Liver (tissue), 9 donors: Measurements from ENCODE around the gene CCDC78. TPM values are rescaled to one million over a fixed set of nuclear protein-coding genes. Genes with fewer than 3 reads are reported as not detected.

Experiments used
- DNase-seq: peaks from one replicate; pipeline ENCODE4 v3.0.0-alpha.2; 2017; ENCODE audit warnings: low spot score
- H3K27ac ChIP-seq, 2 donors: one replicate each; pipeline ENCODE4 v1.7.0; 2013; ENCODE audit warnings: inconsistent platforms in 2 of 2, low read length in 2 of 2, control low read depth in 1 of 2, low read depth in 1 of 2, mild to moderate bottlenecking in 1 of 2
- H3K27me3 ChIP-seq, 4 donors: one replicate each; pipeline versions ENCODE4 v1.6.1 to v1.7.0; 2013; ENCODE audit warnings: low read length in 3 of 4, inconsistent platforms in 1 of 4, mild to moderate bottlenecking in 1 of 4, moderate library complexity in 1 of 4; ENCODE audit not compliant: control insufficient read depth in 4 of 4, insufficient read depth in 4 of 4
- H3K36me3 ChIP-seq, 4 donors: one replicate each; pipeline versions ENCODE4 v1.6.1 to v1.7.0; 2013; ENCODE audit warnings: low read length in 3 of 4, mild to moderate bottlenecking in 3 of 4, low read depth in 1 of 4, moderate library complexity in 1 of 4; ENCODE audit not compliant: control insufficient read depth in 4 of 4, insufficient read depth in 3 of 4
- H3K4me1 ChIP-seq, 4 donors: one replicate each; pipeline versions ENCODE4 v1.6.1 to v1.7.0; 2013; ENCODE audit warnings: low read length in 3 of 4, mild to moderate bottlenecking in 3 of 4, moderate library complexity in 1 of 4; ENCODE audit not compliant: control insufficient read depth in 4 of 4, insufficient read depth in 4 of 4
- H3K4me3 ChIP-seq, 3 donors: one replicate each; pipeline versions ENCODE4 v1.6.1 to v1.7.0; 2013; ENCODE audit warnings: low read length in 3 of 3, control low read depth in 1 of 3, low read depth in 1 of 3, mild to moderate bottlenecking in 1 of 3
- H3K9ac ChIP-seq, 2 donors: one replicate each; pipeline ENCODE4 v1.7.0; 2013; ENCODE audit warnings: low read length in 2 of 2, mild to moderate bottlenecking in 2 of 2, moderate library complexity in 2 of 2, control low read depth in 1 of 2, low read depth in 1 of 2
- H3K9me3 ChIP-seq, 4 donors: one replicate each; pipeline versions ENCODE4 v1.6.1 to v1.7.0; 2013; ENCODE audit warnings: low read length in 3 of 4; ENCODE audit not compliant: control insufficient read depth in 4 of 4
- ATF3 ChIP-seq: IDR thresholded peaks from 2 replicates; pipeline ENCODE4 v1.6.1; 2016; ENCODE audit warnings: antibody characterized with exemption
- EGR1 ChIP-seq, 2 donors: IDR thresholded peaks; 2 replicates each; pipeline ENCODE4 v1.6.1; 2016 to 2018; ENCODE audit warnings: antibody characterized with exemption in 2 of 2, low read depth in 2 of 2
- FOXA1 ChIP-seq: IDR thresholded peaks from 2 replicates; pipeline ENCODE4 v1.6.1; 2016; ENCODE audit warnings: antibody characterized with exemption
- FOXA2 ChIP-seq: IDR thresholded peaks from 2 replicates; pipeline ENCODE4 v1.6.1; 2016; ENCODE audit warnings: antibody characterized with exemption
- HNF4A ChIP-seq, 2 donors: conservative IDR thresholded peaks; 2 replicates each; pipeline ENCODE4 v1.6.1; 2016; ENCODE audit warnings: antibody characterized with exemption in 2 of 2, mild to moderate bottlenecking in 2 of 2
- JUND ChIP-seq, 2 donors: IDR thresholded peaks; 2 replicates each; pipeline ENCODE4 v1.6.1; 2016; ENCODE audit warnings: antibody characterized with exemption in 2 of 2
- RAD21 ChIP-seq, 2 donors: IDR thresholded peaks; 2 replicates each; pipeline ENCODE4 v1.6.1; 2016; ENCODE audit warnings: antibody characterized with exemption in 2 of 2, mild to moderate bottlenecking in 2 of 2
- REST ChIP-seq: IDR thresholded peaks from 2 replicates; pipeline ENCODE4 v1.6.1; 2016; ENCODE audit warnings: antibody characterized with exemption, mild to moderate bottlenecking
- RXRA ChIP-seq, 2 donors: IDR thresholded peaks; 2 replicates each; pipeline ENCODE4 v1.6.1; 2017 to 2018; ENCODE audit warnings: antibody characterized with exemption in 2 of 2, mild to moderate bottlenecking in 1 of 2
- TAF1 ChIP-seq: conservative IDR thresholded peaks from 2 replicates; pipeline ENCODE4 v1.6.1; 2016; ENCODE audit warnings: antibody characterized with exemption, mild to moderate bottlenecking
- YY1 ChIP-seq: IDR thresholded peaks from 2 replicates; pipeline ENCODE4 v1.6.1; 2016; ENCODE audit warnings: antibody characterized with exemption, mild to moderate bottlenecking
- WGBS: extraction: QIAGEN DNeasy Blood & Tissue Kit; methylation state at CpG from one replicate; pipeline ENCODE4 v1.1.7; 2013; 5-methylcytosine and 5-hydroxymethylcytosine counted together
- polyA plus RNA-seq, 2 donors: library from polyadenylated mRNA; stranded (reverse) in 1 of 2; unstranded in 1 of 2; fragments of 200-250 nt in 1 of 2; fragments of >200 nt in 1 of 2; fragmentation: Nextera tagmentation in 1 of 2; extraction: Ambion mirVana in 1 of 2; gene quantifications; one replicate each; pipeline versions ENCODE4 v1.2.1 to v1.2.3, GENCODE V29; 2013 to 2015
- total RNA-seq, 2 donors: library from RNA; depleted of rRNA; stranded (reverse); fragments of >200 nt; gene quantifications; one replicate each; pipeline ENCODE4 v1.2.3, GENCODE V29; 2014
- TF ChIP-seq, protein P1 (sequence below): IDR thresholded peaks from 2 replicates; pipeline ENCODE4 v1.6.1; 2016; ENCODE audit warnings: antibody characterized with exemption
- donor health status: healthy.
- donor health status: healthy.
- donor health status: healthy.
- donor health status: healthy.
- donor health status: healthy.

CCDC78 gene
- total and polyA plus RNA-seq, 4 donors, result 0.05 to 0.28 (median 0.08) TPM; not detected in 1

DNA sequence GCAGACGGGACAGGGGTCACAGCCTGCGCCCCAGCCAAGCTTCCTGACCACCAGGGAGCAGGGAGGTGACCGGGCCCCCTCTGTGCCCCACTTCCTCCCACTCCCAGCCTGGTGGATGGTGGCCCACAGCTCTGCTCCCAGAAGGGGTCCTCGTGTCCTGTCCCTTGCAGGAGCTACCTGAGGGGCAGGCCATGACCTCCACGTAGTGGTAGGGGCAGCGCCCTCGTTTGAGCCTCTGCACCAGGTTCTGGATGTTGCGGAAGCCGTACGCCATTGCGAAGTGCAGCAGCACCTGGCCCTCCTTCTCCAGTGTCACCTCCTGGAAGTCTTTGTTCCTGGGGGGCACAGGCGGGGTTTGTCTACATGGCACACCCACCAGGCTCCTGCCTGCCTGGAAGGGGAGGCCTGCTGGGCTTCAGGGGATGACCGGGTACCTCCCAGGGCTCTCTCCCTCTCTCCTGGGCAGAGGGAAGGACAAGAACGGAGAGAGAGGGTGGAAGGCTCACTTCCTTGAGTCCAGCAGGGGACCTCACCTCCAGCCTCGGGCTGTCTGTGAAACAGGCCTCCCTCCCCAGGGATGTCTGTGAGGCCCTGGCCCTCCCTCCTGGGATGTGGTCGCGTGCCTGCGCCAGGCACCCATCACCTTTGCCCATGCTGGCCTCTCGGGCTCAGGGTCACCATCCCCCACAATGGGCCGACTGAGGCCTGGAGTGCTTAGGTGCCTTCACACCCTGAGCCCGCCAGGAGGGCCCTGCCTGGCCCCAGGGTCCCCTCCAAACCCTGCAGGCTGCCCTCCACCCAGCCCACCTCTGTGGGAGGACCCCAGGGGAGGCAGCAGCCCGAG lies 4.6 kb upstream of the CCDC78 start (continued):
- TF ChIP-seq, protein P1, sequence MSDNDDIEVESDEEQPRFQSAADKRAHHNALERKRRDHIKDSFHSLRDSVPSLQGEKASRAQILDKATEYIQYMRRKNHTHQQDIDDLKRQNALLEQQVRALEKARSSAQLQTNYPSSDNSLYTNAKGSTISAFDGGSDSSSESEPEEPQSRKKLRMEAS, result no peak
- TF ChIP-seq HNF4A (conservative IDR thresholded peaks at IDR 0.05) (no peak), JUND (IDR thresholded peaks at IDR 0.05) (no peak)

DNA sequence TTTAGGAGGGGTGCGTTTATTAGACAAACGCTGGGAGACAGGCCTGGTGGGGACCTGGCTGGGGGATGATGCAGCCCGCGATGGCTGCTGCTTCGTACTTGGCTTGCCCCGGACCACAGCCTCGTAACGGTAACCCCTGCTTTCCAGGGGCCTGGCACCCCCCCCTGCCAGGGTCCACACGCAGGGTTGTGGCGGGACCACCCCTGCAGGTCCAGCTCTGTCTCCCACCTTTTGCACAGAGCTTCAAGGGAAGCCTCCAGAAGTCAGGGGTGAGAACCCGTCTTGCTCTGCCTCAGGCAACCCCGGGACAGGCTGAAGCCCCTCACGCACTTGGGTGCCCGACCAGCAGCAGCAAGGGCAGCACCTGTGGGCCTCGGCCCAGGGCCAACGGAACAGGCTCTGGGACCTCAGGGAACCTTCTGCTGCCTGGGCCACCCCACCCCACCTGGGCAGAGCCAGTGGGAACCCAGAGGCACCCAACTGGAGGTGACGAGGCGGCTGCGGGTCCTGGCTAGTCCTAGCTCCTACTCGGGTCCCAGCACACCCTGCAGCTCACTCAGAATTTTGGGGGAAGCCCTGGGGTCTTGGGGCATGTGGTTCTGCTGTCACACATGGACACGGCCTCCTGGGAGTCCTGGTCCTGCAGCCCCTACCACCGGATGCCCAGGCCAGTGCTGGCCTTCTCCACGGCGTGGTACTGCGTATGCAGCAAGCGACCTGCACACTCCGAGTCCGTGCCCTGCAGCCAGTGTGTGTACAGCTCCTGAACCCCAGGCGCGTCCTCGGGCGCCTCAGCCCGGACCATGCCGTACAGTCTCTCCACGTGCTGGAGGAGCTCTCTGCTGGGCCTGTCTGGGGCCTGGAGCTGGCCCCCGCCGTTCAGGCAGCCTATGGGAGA lies 3.8 kb upstream of the CCDC78 start:
- no peak overlapping the region for H3K9ac ChIP-seq
- peaks cover 8 to 19% (median 14%) of the 10 kb centered on the region in 4 donors for H3K4me1 ChIP-seq
- H3K9me3 ChIP-seq, result no peaks in the 10 kb centered on the region
- WGBS, result 93% methylated on average over 37 of the region's 37 CpGs
- peaks cover 0 to 31% (median 5%) of the 10 kb centered on the region in 4 donors for H3K36me3 ChIP-seq
- H3K27me3 ChIP-seq, result peaks cover 0 to 2% (median 0%) of the 10 kb centered on the region in 4 donors
- H3K4me3 ChIP-seq, result no peak overlapping the region
- no peak overlapping the region for H3K27ac ChIP-seq
- no peak for DNase-seq
- no peak for TF ChIP-seq ATF3
- TF ChIP-seq RAD21 (IDR thresholded peaks at IDR 0.05), result no peak
- no peak for TF ChIP-seq RXRA (IDR thresholded peaks at IDR 0.05)

GRCh38 chr16:728890-729744 lies 2.9 kb upstream of the CCDC78 start:
- no peak overlapping the region for H3K4me3 ChIP-seq
- no peak for DNase-seq
- H3K9me3 ChIP-seq, result no peaks in the 10 kb centered on the region
- TF ChIP-seq EGR1 (IDR thresholded peaks at IDR 0.05; ENCODE audit: low read depth in 2 of 2), result no peak
- TF ChIP-seq JUND (IDR thresholded peaks at IDR 0.05), result no peak
- no peak for TF ChIP-seq HNF4A (conservative IDR thresholded peaks at IDR 0.05)
- TF ChIP-seq FOXA2, result no peak
- no peak for TF ChIP-seq FOXA1
- TF ChIP-seq TAF1, result no peak
- TF ChIP-seq REST, result no peak
- TF ChIP-seq, protein P1, result no peak
- no peak for TF ChIP-seq YY1
- peaks cover 0 to 2% (median 0%) of the 10 kb centered on the region in 4 donors for H3K27me3 ChIP-seq
- no peak overlapping the region for H3K27ac ChIP-seq
- no peak overlapping the region for H3K9ac ChIP-seq
- H3K4me1 ChIP-seq, result peaks cover 8 to 19% (median 14%) of the 10 kb centered on the region in 4 donors
- peaks cover 0 to 22% (median 4%) of the 10 kb centered on the region in 4 donors for H3K36me3 ChIP-seq
- WGBS, result 67% methylated on average over 55 of the region's 55 CpGs
